A673 (cell line): ENCODE data around the gene TJP1.

Experiments used
- CTCF ChIP-seq: fragments of 300-800, 200-600 bp; sonication (generic); conservative IDR thresholded peaks from 2 replicates; pipeline ENCODE4 v1.5.1; 2017; ENCODE audit warnings: low read depth, mild to moderate bottlenecking, antibody characterized with exemption, low read length, moderate library complexity, mixed read lengths
- EZH2 ChIP-seq: fragments of 200-600 bp; sonication (generic); IDR thresholded peaks from 2 replicates; pipeline ENCODE4 v1.6.1; 2017; ENCODE audit warnings: borderline replicate concordance, low read depth, mild to moderate bottlenecking, mixed read lengths, antibody characterized with exemption, low read length; ENCODE audit not compliant: poor library complexity, severe bottlenecking

GRCh38 chr15:29727871-29728270, 94.4 kb downstream of the TJP1 start:
- TF ChIP-seq EZH2 (no peak), CTCF (no peak)
